Mucosa of descending colon (tissue), 3 donors: ENCODE results near the gene ABHD12B. TPM values are rescaled to one million over a fixed set of nuclear protein-coding genes. Genes with fewer than 3 reads are reported as not detected.

Source experiments
- ATAC-seq: fragments of 200-7000 bp; cut with Tn5 transposase; one replicate; pipeline ENCODE4 v1.9.1; 2020; ENCODE audit warnings: mild to moderate bottlenecking, moderate library complexity
- DNase-seq, 3 donors: peaks; one replicate each; pipeline ENCODE4 v3.0.0-alpha.2; 2020
- H3K36me3 ChIP-seq: fragments of 200-600 bp; one replicate; pipeline ENCODE4 v1.8.0; 2021; ENCODE audit warnings: low read depth, mild to moderate bottlenecking
- H3K4me1 ChIP-seq: fragments of 200-600 bp; one replicate; pipeline ENCODE4 v1.8.0; 2021; ENCODE audit warnings: low read depth, mild to moderate bottlenecking
- H3K4me3 ChIP-seq: fragments of 200-600 bp; one replicate; pipeline ENCODE4 v1.8.0; 2021; ENCODE audit warnings: mild to moderate bottlenecking
- H3K9me3 ChIP-seq: fragments of 200-600 bp; one replicate; pipeline ENCODE4 v1.8.0; 2021; ENCODE audit warnings: mild to moderate bottlenecking
- CTCF ChIP-seq: fragments of 200-600 bp; IDR thresholded peaks from one replicate; pipeline ENCODE4 v1.8.0; 2022; ENCODE audit warnings: antibody characterized with exemption, mild to moderate bottlenecking
- intact Hi-C, 2 donors: fragments of 100-400 bp; cut with DNase I in 1 of 2; cut with micrococcal nuclease in 1 of 2; formaldehyde crosslinking; loops; one replicate each; pipeline versions ENCODE4 v1.11.0 to v1.11.1; 2022; cut with DNase I, micrococcal nuclease
- total RNA-seq, 3 donors: library from RNA; stranded (reverse); fragmentation: NEBNext Ultra II Directional in 2 of 3; extraction: Animal tissue kit (Norgen Biotek cat#: 25700) in 2 of 3; gene quantifications; one replicate each; pipeline versions ENCODE4 v1.2.1 to v1.2.4, GENCODE V29; 2021 to 2023
- donor health status: DM: no; HTN: no; CAD: no; lungs with moderate emphysema.
- donor health status: DM: no; HTN: no; CAD: no.
- donor health status: DM: no; HTN: yes; CAD: no.

Gene ABHD12B
- total RNA-seq, 3 donors from 2014 or later = 3.1 to 16.2 (median 14.2) TPM

- no peaks in the 10 kb centered on the region for H3K36me3 ChIP-seq
- H3K9me3 ChIP-seq = no peaks in the 10 kb centered on the region
- TF ChIP-seq CTCF = peak; percentile 69
- intact Hi-C loops = no loop called here
- peaks cover 4% of the 10 kb centered on the region for H3K4me1 ChIP-seq
- H3K4me3 ChIP-seq = no peak overlapping the region
- ATAC-seq (peak; percentile 87), DNase-seq (peak; percentile 73 to 93 (median 83))
These were observed 11.3 kb upstream of the ABHD12B start for GRCh38 chr14:50860478-50861086.

- DNase-seq (no peak), ATAC-seq (no peak)
- no peaks in the 10 kb centered on the region for H3K36me3 ChIP-seq
- TF ChIP-seq CTCF = no peak
- no peaks in the 10 kb centered on the region for H3K9me3 ChIP-seq
- H3K4me3 ChIP-seq = no peak overlapping the region
- intact Hi-C loops = no loop called here
- H3K4me1 ChIP-seq = peaks cover 4% of the 10 kb centered on the region
These were observed 9.8 kb upstream of the ABHD12B start for GRCh38 chr14:50862036-50862570.

- Histone ChIP-seq H3K36me3 (no peaks in the 10 kb centered on the region), H3K4me3 (no peak overlapping the region), H3K9me3 (no peaks in the 10 kb centered on the region), H3K4me1 (peaks cover 4% of the 10 kb centered on the region)
- TF ChIP-seq CTCF = no peak
- ATAC-seq (no peak), DNase-seq (no peak)
- intact Hi-C loops = no loop called here
These were observed 7.6 kb upstream of the ABHD12B start for GRCh38 chr14:50864237-50864636.

GRCh38 chr14:50864946-50865345 is 6.9 kb upstream of the ABHD12B start:
- H3K9me3 ChIP-seq = no peaks in the 10 kb centered on the region
- H3K4me3 ChIP-seq = no peak overlapping the region
- ATAC-seq = no peak
- no peak for DNase-seq
- intact Hi-C loops = no loop called here
- peaks cover 4% of the 10 kb centered on the region for H3K4me1 ChIP-seq
- TF ChIP-seq CTCF = no peak
- H3K36me3 ChIP-seq = no peaks in the 10 kb centered on the region

GRCh38 chr14:50865391-50866076 is 6.3 kb upstream of the ABHD12B start:
- DNase-seq (no peak), ATAC-seq (no peak)
- TF ChIP-seq CTCF = no peak
- no peaks in the 10 kb centered on the region for H3K4me1 ChIP-seq
- no peak overlapping the region for H3K4me3 ChIP-seq
- intact Hi-C loops = no loop called here
- H3K9me3 ChIP-seq = no peaks in the 10 kb centered on the region
- no peaks in the 10 kb centered on the region for H3K36me3 ChIP-seq
